ENCODE measurements around the gene TRIO.

TRIO gene

DNA sequence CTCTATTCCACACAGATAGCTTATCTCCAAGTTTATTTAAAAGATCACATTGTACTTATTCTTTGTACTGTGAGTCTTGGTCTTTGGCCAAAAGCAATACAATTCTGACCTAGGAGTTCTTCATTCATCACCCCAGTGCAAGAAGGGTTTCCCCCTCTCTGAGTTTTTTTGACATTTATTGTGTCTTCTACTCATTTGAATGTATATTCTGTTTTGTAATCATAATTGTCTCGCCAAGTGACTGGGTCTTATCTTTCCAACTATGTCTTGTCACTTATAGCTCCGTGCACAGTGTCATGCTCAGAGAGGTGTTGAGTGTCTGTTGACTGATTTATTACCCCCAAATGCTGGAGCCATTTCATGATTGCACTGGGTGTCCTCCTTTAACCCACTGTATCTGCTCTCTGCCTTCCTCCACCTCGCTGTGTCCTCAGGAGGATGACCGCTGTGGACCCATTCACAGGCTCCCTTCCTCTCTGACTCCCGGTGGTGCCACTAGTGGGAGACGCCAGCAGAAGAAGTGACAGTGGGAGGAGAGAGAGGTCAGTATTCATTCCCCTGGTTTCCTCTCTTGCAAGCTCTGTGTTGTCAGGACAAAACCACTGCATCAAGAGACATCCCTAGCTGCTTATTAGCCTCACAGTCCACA lies 11.2 kb upstream of the TRIO start:
- H3K79me2 ChIP-seq, result no peaks in the 10 kb centered on the region
- no peaks in the 10 kb centered on the region for H3K36me3 ChIP-seq (ENCODE audit: control insufficient read depth, insufficient read depth, low read length)
- H3K27me3 ChIP-seq (ENCODE audit: control insufficient read depth, insufficient read depth, low read length), result no peaks in the 10 kb centered on the region
- no peak overlapping the region for H3K4me3 ChIP-seq (ENCODE audit: low read depth, low read length)
- TF ChIP-seq, protein P1, sequence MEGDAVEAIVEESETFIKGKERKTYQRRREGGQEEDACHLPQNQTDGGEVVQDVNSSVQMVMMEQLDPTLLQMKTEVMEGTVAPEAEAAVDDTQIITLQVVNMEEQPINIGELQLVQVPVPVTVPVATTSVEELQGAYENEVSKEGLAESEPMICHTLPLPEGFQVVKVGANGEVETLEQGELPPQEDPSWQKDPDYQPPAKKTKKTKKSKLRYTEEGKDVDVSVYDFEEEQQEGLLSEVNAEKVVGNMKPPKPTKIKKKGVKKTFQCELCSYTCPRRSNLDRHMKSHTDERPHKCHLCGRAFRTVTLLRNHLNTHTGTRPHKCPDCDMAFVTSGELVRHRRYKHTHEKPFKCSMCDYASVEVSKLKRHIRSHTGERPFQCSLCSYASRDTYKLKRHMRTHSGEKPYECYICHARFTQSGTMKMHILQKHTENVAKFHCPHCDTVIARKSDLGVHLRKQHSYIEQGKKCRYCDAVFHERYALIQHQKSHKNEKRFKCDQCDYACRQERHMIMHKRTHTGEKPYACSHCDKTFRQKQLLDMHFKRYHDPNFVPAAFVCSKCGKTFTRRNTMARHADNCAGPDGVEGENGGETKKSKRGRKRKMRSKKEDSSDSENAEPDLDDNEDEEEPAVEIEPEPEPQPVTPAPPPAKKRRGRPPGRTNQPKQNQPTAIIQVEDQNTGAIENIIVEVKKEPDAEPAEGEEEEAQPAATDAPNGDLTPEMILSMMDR (IDR thresholded peaks at IDR 0.05), result no peak
- no peak overlapping the region for H3K4me2 ChIP-seq (ENCODE audit: low read length)
- H3K9ac ChIP-seq, result no peak overlapping the region
- no peak overlapping the region for H3K27ac ChIP-seq
- H3K9me3 ChIP-seq (ENCODE audit: control insufficient read depth, low read length), result no peaks in the 10 kb centered on the region
- H3K4me1 ChIP-seq, result no peaks in the 10 kb centered on the region
- no peak overlapping the region for H2AFZ ChIP-seq

DNA sequence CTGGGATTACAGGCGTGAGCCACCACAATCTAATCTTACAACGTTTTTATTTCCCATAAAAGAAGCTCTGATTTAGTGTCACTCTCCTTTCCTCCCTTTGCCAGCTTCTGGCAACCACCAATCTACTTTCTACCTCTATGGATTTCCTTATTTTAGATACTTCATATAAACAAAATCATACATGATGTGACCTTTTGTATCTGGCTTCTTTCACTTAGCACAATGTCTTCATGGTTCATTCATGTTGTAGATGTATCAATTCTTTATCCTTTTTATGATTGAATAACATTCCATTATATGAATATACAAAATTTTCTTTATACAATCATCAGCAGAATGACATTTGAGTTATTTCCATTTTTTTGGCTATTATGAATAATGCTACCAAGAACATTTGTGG lies 9.7 kb upstream of the TRIO start:
- H3K4me3 ChIP-seq (ENCODE audit: low read depth, low read length), result no peak overlapping the region
- H3K27ac ChIP-seq, result no peak overlapping the region
- no peaks in the 10 kb centered on the region for H3K36me3 ChIP-seq (ENCODE audit: control insufficient read depth, insufficient read depth, low read length)
- TF ChIP-seq, protein P1 (IDR thresholded peaks at IDR 0.05), result no peak
- H2AFZ ChIP-seq, result no peak overlapping the region
- H3K27me3 ChIP-seq (ENCODE audit: control insufficient read depth, insufficient read depth, low read length), result no peaks in the 10 kb centered on the region
- no peak overlapping the region for H3K9ac ChIP-seq
- H3K79me2 ChIP-seq, result no peaks in the 10 kb centered on the region
- H3K4me2 ChIP-seq (ENCODE audit: low read length), result no peak overlapping the region
- no peaks in the 10 kb centered on the region for H3K9me3 ChIP-seq (ENCODE audit: control insufficient read depth, low read length)
- no peaks in the 10 kb centered on the region for H3K4me1 ChIP-seq

DNA sequence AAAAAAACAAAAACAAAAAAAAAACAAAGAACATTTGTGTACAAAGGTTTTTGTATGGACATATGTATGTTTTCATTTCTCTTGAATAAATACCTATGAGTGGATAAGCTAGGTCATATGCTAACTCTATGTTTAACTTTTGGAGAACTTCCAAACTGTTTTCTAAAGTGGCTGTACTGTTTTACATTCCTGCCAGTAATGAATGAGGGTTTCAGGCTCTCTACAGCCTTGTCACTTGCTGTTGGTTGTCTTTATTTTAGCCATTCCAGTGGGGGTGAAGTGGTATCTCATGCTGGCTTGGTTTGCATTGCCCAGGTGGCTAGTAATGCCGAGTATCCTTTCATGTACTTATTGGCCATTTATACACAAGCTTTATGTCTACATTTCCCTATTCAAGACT lies 9.1 kb upstream of the TRIO start:
- H3K79me2 ChIP-seq, result no peaks in the 10 kb centered on the region
- H3K27me3 ChIP-seq (ENCODE audit: control insufficient read depth, insufficient read depth, low read length), result no peaks in the 10 kb centered on the region
- no peaks in the 10 kb centered on the region for H3K36me3 ChIP-seq (ENCODE audit: control insufficient read depth, insufficient read depth, low read length)
- H3K4me1 ChIP-seq, result no peaks in the 10 kb centered on the region
- no peak overlapping the region for H3K27ac ChIP-seq
- H3K9ac ChIP-seq, result no peak overlapping the region
- H3K9me3 ChIP-seq (ENCODE audit: control insufficient read depth, low read length), result no peaks in the 10 kb centered on the region
- TF ChIP-seq, protein P1 (IDR thresholded peaks at IDR 0.05), result no peak
- H2AFZ ChIP-seq, result no peak overlapping the region
- no peak overlapping the region for H3K4me3 ChIP-seq (ENCODE audit: low read depth, low read length)
- H3K4me2 ChIP-seq (ENCODE audit: low read length), result no peak overlapping the region

DNA sequence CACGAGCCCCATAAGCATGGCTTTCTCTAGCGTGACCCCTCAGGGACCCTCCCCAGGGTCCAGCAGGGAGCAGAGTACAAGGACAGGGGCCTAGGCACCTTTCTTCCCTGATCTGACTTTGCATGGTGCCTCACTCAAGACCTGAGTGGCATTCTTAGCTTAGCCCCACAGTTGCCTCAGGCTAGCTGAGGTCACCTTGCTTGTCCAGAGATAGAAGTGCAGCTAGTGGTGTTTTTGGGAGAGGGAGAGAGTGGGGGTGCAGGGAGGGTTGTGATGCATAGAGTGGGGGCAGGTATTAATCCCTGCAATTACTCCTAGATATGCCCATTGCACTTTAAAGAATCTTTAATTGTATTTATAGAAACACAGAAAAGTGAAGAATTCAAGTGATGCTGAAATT lies 8.4 kb upstream of the TRIO start:
- no peak overlapping the region for H3K4me2 ChIP-seq (ENCODE audit: low read length)
- no peaks in the 10 kb centered on the region for H3K4me1 ChIP-seq
- H3K79me2 ChIP-seq, result no peaks in the 10 kb centered on the region
- no peaks in the 10 kb centered on the region for H3K9me3 ChIP-seq (ENCODE audit: control insufficient read depth, low read length)
- H3K27ac ChIP-seq, result no peak overlapping the region
- no peak overlapping the region for H2AFZ ChIP-seq
- no peak overlapping the region for H3K9ac ChIP-seq
- TF ChIP-seq, protein P1 (IDR thresholded peaks at IDR 0.05), result no peak
- no peak overlapping the region for H3K4me3 ChIP-seq (ENCODE audit: low read depth, low read length)
- H3K27me3 ChIP-seq (ENCODE audit: control insufficient read depth, insufficient read depth, low read length), result no peaks in the 10 kb centered on the region
- no peaks in the 10 kb centered on the region for H3K36me3 ChIP-seq (ENCODE audit: control insufficient read depth, insufficient read depth, low read length)

DNA sequence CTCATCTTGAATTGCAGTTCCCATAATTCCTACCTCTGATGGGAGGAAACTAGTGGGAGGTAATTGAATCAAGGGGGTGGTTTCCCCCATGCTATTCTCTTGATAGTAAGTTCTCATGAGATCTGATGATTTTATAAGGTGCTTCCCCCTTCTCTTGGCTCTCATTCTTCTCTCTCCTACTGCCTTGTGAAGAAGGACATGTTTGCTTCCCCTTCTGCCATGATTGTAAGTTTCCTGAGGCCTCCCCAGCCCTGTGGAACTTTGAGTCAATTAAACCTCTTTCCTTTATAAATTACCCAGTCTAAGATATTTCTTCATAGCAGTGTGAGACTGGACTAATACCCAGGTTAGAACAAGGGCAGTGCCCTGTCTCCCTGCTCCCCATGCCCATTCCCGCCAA lies 7.5 kb upstream of the TRIO start:
- H3K4me1 ChIP-seq, result no peaks in the 10 kb centered on the region
- no peak overlapping the region for H2AFZ ChIP-seq
- no peak overlapping the region for H3K27ac ChIP-seq
- no peak overlapping the region for H3K9ac ChIP-seq
- no peaks in the 10 kb centered on the region for H3K36me3 ChIP-seq (ENCODE audit: control insufficient read depth, insufficient read depth, low read length)
- no peak overlapping the region for H3K4me3 ChIP-seq (ENCODE audit: low read depth, low read length)
- H3K4me2 ChIP-seq (ENCODE audit: low read length), result no peak overlapping the region
- no peaks in the 10 kb centered on the region for H3K79me2 ChIP-seq
- no peaks in the 10 kb centered on the region for H3K27me3 ChIP-seq (ENCODE audit: control insufficient read depth, insufficient read depth, low read length)
- TF ChIP-seq, protein P1 (IDR thresholded peaks at IDR 0.05), result no peak
- H3K9me3 ChIP-seq (ENCODE audit: control insufficient read depth, low read length), result no peaks in the 10 kb centered on the region
